ENCODE data around the gene DHRS4L2.
"Not testable (repeated sequence)": the region's sequence is repeated elsewhere in the genome, so short reads cannot be mapped to it uniquely, and the experiment has no call there.

DHRS4L2 gene

DNA sequence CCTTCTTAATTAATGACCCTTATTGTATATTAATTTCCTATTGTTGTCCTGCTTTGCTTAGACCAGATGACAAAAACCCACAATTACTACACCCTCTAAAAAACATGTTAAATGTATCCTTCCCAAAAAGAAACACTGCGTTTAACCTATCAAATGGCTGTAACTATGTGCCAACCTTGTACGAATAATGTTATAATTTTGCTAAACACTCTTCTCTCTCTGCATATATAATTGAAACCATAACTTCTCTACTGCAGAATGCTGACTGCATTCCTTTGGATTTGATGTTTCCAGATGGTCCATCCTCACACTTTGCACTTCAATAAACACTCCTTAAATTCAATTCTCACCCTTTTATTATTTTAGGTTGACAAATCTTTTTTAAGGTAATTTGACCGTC, 31.8 kb downstream of the DHRS4L2 start:
- DNase-seq: not testable (repeated sequence)

DNA sequence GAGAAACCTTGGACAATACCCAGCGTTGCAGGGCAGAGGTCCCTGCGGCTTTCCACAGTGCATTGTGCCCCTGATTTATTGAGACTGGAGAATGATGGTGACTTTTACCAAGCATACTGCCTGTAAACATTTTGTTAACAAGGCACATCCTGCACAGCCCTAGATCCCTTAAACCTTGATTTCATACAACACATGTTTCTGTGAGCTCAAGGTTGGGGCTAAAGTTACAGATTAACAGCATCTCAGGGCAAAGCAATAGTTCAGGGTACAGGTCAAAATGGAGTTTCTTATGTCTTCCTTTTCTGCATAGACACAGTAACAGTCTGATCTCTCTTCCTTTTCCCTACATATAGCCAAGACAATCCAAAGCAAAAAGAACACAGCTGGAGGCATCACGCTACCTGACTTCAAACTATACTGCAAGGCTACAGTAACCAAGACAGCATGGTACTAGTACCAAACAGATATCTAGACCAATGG, 36.2 kb downstream of the DHRS4L2 start:
- not testable (repeated sequence) for DNase-seq

DNA sequence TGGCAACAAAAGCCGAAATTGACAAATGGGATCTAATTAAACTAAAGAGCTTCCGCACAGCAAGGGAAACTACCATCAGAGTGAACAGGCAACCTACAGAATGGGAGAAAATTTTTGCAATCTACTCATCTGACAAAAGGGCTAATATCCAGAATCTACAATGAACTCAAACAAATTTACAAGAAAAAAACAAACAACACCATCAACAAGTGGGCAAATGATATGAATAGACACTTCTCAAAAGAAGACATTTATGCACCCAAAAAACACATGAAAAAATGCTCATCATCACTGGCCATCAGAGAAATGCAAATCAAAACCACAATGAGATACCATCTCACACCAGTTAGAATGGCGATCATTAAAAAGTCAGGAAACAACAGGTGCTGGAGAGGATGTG, 41.0 kb downstream of the DHRS4L2 start:
- DNase-seq: not testable (repeated sequence)

DNA sequence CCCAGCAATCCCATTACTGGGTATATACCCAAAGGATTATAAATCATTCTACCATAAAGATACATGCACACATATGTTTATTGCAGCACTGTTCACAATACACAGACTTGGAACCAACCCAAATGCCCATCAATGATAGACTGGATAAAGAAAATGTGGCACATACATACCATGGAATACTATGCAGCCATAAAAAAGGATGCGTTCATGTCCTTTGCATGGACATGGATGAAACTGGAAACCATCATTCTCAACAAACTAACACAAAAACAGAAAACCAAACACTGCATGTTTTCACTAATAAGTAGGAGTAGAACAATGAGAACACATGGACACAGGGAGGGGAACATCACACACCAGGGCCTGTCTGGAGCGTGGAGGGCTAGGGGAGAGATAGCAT, 42.6 kb downstream of the DHRS4L2 start:
- not testable (repeated sequence) for DNase-seq

DNA sequence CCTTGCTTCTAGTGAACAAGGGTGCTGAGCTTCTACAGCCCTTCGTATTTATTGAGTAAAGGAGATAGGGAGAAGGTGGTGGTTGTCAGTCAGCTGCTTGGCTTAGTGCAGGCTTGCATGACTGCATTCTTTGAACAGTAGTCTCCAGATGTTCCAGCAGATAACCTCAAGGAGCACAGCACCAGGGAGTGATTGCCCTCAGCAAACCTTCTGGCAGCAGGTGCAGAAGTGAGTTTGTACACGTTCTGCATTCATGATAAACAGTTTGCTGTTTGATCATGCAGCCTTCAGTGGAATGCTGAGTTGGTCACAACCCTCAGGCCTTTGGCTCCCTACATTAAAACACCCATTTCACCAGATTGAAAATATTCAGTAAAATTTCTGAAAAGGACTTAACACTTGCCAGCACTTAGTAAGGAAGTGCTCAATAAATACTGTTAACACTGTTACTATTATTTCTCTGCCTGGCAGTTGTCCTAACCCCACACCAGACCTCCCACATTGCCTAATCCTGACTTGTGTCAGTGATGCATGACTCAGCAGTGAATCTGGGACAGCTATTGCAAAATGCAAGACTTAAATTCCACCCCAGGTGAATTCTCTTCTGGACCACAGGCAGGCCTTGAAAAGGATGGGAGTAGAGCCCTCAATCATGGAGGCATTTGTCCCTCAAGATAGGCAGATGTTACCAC, 44.1 kb downstream of the DHRS4L2 start:
- peak in 1 of 2 donors; percentile 22 for DNase-seq

DNA sequence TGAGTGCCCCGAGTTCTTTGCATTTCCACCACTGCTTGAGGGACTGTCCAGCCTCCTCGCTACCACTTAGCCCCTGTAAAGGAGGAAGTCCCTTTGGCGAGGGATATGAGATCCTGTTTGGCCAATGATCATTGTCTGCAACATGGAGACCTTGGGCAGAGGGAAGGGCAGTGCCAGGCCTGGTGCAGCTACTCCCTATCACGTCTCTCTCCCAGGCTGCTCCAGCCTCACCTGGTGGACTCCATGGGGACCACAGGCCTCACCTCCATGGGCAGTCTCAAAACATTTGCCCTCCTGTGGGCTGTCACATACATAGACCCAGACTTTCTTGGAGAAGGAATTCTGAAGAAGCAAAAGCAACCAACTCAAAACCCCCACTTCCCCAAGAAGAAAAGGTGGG, 47.0 kb downstream of the DHRS4L2 start:
- not testable (repeated sequence) for DNase-seq

DNA sequence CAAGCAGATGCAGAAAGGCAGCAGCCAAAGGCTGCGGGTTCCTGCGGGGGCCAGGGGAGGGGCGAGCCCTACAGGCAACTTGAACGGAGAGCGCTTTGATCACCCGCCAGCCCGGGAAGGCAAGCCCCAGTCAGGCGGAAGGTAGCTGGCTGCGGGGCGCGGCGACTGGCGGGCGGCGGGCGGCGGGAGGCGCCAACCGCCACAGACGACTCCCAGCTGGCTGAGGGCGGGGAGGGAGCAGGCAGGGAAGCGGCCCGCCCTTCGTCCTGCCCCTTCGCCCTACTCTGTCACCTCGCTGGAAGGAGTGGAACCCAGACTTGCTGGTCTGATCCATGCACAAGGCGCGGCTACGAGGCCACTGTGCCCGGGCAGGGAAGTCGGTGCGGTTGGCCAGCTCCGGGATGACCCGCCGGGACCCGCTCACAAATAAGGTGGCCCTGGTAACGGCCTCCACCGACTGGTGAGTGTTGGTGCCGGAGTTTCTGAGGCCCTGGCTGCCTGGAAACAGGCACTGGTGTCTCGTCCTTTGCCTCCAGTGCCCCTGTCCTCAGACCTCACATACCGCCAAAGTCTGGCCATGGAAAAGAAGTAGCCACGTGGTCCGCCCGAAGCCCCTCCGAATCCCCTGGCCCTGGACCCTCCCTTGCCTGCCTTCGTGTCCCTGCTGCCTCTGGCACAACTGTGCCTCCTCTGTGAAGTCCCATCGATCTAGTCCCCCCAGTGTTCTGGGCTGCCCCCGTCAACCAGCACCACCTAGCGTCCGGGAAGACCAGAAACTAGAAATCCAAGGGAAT, 47.6 kb downstream of the DHRS4L2 start:
- peak; percentile 66 to 67 for DNase-seq

DNA sequence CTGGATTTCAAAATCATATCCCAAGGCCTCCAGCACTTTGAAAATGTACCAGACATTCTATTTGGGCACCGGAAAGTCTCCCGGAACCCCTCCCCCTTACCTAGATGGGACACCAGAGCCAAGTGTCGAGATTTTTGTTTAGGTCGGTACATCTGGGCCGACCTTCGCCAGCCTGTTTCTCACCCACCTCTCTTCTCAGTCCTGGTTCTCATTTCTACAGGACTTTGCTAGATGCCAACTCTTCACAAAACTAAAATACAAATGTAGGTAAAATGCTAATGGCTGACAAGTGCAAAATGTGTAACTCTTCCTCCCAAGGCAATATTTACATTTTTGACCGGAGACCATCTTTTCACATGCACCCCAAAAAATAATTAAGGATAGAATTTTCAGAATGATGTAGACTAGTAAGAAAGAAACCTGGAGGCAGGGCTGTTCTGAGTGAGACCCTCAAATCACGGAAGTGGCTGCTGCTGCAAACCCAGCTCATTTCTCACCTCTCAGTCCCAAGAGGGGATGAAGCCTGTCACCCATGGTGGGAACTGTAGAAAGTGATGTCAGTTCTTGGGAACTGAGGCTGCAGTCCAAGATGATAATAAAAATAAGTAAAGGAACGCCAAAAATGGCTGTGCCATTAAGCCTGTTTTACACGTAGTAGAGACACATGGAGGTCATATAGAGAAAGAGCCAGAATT, 48.4 kb downstream of the DHRS4L2 start:
- DNase-seq: not testable (repeated sequence)

DNA sequence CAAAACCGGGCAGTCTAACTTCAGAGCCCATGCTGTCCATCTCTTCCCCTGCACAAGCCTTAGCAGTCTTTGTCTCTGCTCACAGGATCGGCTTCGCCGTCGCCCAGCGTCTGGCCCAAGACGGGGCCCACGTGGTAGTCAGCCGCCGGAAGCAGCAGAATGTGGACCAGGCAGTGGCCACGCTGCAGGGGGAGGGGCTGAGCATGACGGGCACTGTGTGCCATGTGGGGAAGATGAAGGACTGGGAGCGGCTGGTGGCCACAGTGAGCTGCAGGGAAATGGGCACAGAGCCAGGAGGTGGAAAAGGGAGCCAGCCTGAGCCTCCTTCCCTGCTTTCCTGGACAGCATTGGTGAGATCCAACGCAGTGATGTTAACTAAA, 48.9 kb downstream of the DHRS4L2 start:
- no peak for DNase-seq

DNA sequence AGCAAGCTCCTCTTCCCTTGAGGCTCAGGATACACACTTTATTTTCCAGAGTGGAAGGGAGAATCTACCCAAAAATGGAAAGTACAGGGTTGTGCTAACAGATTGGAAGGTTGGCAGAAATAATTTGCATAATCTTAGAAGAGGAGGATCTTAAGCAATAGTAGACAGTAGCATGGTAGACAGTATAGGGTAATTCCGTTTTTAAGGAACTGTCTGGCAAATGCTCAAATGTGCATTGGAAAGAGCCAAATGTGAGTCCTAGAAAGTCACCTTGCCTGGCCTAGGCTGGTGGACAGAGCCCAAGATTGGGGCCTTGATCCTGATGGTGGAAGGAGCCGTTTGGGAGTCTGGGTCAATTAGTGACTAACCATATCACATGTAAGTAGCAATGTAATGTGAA, 50.0 kb downstream of the DHRS4L2 start:
- DNase-seq: no peak

DNA sequence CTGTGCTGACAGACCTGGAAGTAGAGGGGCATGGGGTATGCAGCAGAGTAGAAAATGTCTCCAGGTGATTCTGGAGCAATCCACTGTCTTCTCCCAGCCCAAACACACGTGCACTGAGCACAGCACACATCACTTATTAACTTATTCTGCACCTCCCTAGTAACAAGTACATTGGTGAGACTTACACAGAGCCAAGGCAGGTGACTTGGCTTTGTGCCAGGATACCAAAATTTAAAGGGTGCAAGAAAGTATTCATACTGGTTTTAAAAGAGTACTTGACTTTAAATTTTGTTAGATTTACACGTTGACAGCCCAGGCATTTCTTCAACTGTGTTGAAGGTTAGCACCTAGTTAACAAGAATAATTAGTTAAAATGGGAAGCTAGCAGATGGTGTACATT, 52.0 kb downstream of the DHRS4L2 start:
- DNase-seq: no peak

DNA sequence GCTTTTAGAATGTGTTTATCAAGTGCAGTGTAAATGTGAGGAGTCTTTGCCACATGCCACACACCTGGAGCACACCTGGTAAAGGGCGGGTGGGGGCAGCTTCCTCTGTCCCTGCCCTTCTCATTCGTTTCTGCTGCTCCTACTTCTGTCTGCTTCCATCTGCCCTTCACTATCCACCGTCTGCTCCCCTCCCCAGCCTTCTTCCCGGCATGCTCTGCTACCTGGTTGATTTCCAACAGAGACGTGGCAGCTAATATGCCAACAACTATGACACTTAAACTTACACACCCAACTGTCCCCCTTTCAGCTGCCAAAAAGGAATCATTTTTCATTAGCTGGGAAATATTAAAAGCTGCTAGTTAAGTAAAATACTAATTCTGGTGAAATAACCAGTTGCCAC, 54.0 kb downstream of the DHRS4L2 start:
- DNase-seq: no peak

DNA sequence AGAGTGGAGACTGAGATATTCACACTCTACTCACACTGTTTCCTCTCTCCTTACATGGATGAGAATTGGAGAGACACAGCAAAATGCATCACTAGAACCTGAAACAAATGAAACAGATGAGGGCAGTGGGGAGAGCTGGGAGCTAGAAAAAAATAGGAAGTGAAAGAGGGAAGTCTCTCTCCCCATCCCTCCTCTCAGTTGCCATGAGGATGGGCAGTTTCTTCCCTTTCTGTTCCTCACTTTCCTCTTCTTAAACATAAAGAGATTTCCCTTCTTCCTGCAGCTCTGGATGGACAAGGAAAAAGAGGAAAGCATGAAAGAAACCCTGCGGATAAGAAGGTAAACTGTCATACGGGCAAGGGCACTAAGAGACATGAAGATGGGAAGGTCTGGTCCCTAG, 60.3 kb downstream of the DHRS4L2 start:
- not testable (repeated sequence) for DNase-seq

DNA sequence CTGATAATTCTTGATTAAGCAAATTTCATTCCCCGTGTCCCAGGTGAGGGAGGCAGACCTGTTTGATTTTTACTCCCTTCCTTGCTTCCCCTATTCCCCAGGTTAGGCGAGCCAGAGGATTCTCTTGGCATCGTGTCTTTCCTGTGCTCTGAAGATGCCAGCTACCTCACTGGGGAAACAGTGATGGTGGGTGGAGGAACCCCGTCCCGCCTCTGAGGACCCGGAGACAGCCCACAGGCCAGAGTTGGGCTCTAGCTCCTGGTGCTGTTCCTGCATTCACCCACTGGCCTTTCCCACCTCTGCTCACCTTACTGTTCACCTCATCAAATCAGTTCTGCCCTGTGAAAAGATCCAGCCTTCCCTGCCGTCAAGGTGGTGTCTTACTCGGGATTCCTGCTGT, 62.0 kb downstream of the DHRS4L2 start:
- not testable (repeated sequence) for DNase-seq

DNA sequence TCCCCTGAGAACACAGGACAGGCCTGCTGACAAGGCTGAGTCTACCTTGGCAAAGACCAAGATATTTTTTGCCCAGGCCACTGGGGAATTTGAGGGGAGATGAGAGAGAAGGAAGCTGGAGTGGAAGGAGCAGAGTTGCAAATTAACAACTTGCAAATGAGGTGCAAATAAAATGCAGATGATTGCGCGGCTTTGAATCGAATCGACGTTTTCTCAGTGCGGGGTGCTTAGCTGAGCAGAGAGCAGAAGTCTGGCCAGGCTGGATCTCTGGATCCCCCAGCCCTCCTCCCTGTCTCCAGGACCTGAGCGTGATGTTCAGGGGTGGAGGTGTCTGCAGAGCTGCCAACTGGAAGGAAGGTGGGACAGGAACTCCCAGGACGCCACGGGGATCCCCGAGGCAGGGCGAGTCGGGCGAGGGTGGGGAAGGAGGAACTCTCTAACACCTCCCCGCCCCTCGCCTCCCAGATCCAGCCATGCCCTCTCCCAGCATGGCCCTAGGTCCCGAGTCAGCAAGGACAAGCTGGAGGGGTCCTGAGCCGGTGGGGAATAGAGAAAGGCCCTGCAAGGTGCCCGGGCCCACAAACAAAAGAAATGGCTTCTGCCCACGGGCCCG, 62.6 kb downstream of the DHRS4L2 start:
- no peak for DNase-seq

DNA sequence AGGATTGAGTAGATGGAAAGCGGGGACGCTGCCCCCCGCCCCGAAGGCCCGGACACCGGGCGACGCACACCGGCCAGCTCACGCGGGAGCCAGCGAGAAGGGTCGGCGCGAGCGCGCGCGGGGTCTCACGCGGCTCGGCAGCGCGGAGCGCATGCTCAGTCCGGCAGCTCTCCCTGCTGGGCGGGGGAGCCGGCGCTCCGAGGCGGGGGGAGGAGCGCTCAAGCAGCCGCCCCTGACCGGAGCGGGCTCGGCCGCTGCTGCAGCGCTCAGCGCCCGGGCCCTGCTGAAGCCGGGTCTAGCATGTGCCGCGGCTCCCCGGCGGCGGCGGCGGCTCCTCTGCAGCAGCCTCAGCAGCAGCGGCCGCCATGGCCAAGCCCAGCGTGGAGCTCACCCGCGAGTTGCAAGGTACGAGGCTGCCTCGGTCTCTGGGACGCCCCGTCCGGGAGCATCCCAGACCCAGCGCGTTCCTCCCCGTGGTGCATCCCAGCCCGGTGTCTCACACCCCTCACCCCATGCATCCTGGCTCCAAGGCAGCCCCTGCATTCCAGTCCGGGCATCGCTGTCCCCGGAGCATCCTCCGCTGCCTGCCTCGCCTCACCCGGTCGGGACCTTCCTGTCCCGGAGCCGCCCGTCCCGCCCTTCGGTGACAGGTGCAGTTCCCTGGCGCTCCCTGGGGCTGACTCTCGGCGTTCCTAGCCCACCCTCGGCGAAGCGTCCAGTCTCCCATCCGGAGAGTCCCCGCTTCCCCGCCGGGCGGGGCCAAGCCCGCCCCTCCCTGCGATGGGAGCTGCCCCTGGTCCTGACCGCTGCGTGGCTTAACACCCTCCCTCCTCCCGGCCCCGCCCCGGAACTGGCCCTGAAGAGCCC, 63.3 kb downstream of the DHRS4L2 start, which contains the start of gene CARMIL3:
CARMIL3 (plus strand) TSS at position 221 of the 867 bp plus-strand sequence; CDS start at position 366, 145 bp downstream.
- DNase-seq: peak; percentile 62 to 64

DNA sequence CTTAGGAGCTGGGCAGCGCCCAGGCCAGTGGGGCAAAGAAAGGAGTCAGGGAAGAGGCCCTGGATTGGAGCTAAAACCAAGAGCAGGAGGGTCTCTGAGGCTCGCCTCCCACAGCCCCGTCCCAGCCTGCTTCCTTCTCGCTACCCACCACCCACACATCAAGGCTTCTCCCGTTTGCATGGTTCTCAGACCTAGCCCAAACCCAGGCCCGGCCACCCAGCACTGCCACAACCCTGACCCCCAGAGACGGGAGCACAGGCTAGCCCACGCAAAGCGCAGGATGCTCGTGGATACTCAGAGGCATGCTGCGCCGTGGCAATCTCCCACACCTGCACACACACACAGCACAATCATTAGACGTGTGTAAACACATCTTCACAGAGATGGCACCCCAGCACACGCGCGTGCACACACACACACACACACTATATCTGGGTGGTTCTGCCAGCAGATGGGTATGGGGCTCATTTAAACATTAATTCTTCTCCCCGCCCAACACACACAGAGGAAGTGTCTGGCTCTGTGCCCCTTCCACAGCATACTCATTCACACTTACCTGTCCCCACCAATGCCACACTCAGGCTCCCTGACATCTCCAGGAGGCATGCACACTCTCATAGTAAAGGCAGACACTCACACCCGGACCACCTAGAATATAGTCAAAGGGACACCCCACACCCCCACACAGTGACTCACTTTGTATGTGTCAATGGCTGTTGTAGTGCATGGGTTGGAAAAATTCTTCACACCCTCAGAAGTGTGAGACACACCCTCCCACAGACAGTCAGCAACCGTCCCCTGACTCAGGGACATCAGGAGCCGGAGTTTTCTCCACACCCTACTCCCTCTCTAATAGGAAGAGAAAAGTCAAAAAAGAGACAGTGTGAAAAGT, 64.2 kb downstream of the DHRS4L2 start:
- DNase-seq: peak in 1 of 2 donors; percentile 37

DNA sequence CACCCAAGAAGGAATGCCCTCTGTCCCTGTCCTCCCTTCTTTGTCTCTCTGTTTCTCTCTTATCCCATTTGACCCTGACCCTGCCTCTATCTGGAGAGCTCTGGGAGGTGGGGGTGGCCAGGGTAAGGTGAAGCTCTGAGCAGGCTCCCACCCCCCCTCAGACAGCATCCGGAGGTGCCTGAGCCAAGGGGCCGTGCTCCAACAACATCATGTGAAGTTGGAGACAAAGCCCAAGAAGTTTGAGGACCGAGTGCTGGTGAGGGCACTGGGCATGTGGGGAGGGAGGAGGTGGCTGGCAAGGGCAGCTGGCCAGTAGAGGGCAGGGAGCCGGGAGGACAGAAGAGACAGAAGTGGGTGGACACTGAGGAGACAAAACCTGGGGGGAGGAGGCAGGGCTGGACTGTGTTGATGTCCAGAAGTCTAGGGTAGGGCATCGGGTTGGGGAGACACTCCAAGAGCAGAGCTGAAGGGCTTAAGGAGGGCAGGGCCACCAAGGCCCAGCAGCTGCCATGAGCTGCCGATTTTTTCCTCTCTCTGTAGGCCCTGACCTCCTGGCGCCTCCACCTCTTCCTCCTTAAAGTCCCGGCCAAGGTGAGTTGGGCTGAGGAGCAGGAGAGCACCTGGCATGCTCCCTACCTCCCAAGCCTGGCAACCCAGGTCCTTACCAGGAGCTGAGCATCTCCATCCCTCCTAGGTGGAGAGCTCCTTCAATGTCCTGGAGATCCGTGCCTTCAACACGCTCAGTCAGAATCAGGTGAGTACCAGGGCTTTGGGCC, 65.0 kb downstream of the DHRS4L2 start:
- DNase-seq: no peak

DNA sequence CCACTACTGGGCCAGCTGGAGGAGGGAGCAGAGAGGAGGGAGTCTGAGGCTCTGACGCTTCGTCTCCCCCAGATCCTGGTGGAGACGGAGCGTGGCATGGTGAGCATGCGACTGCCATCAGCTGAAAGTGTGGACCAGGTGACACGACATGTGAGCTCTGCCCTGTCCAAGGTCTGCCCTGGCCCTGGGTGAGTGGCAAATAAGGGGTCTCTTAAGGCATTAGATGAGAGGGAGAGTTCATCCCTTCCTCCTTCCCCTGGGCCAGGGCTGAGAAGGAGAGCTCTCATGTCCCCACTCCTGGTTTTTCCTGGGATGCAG, 65.6 kb downstream of the DHRS4L2 start:
- DNase-seq: no peak

DNA sequence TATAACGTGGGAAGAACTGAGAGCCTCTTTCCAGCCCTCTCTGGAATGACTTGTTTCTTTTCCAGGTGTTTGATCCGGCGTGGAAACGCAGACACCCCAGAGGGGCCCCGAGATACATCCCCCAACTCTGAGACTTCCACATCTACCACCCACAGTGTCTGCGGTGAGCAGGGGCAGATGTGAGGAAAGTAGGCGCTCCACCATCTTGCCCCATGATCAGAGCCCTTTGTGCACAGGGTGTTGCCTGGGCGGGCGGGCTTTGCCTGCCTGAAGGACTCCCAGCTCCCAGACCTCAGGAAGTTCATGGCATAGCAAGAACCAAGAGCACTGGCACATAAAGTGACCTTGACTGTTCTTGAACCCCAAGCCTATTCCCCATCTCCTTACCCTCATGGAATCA, 65.9 kb downstream of the DHRS4L2 start:
- no peak for DNase-seq
